C4-2B (cell line): ENCODE results near the gene KRTAP1-4.
"Not testable (repeated sequence)": the region's sequence is repeated elsewhere in the genome, so short reads cannot be mapped to it uniquely, and the experiment has no call there.

ENCODE experiments used
- ZFX ChIP-seq: fragments of 450-650 bp; IDR thresholded peaks from 2 replicates; pipeline ENCODE4 v1.6.1; 2017
- TF ChIP-seq, protein P1 (sequence below): fragments of 450-650 bp; conservative IDR thresholded peaks from 2 replicates; pipeline ENCODE4 v1.5.1; 2017; ENCODE audit warnings: mild to moderate bottlenecking

DNA sequence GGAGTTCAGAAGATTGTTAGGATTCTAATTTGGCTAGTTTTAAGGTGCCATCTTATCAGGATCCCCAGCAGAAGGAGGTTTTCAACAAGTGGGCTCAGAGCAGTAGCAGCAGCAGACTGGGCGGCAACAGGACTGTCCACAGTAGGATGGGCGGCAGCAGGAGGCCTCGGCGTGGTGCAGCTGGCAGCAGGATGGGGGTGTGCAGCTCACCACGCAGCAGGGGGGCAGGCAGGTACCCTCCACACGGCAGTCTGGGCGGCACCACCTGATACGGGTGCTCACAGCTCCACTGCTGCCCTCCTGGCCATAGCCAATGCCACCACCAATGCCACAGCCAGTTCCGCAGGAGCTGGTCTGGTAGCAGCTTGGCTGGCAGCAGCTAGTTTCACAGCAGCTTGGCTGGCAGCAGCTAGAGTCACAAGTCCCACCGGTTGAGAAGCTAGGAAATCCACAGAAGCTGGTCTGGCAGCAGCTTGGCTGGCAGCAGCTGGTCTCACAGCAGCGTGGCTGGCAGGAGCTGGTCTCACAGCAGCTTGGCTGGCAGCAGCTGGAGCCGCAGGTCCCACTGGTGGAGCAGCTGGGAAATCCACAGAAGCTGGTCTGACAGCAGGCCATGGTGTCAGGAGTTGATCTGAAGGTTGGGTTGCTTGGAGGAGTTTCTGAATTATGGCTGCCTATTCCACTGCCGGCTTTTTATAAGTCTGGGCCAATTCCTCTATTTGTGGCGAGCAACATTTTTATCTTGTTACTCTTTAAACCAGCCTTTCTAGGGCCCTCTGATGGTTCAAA is 11.0 kb upstream of the KRTAP1-4 start, which contains the start of gene KRTAP1-1:
- TF ChIP-seq, protein P1, sequence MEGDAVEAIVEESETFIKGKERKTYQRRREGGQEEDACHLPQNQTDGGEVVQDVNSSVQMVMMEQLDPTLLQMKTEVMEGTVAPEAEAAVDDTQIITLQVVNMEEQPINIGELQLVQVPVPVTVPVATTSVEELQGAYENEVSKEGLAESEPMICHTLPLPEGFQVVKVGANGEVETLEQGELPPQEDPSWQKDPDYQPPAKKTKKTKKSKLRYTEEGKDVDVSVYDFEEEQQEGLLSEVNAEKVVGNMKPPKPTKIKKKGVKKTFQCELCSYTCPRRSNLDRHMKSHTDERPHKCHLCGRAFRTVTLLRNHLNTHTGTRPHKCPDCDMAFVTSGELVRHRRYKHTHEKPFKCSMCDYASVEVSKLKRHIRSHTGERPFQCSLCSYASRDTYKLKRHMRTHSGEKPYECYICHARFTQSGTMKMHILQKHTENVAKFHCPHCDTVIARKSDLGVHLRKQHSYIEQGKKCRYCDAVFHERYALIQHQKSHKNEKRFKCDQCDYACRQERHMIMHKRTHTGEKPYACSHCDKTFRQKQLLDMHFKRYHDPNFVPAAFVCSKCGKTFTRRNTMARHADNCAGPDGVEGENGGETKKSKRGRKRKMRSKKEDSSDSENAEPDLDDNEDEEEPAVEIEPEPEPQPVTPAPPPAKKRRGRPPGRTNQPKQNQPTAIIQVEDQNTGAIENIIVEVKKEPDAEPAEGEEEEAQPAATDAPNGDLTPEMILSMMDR: not testable (repeated sequence)
- TF ChIP-seq ZFX: not testable (repeated sequence)
